Mesothelial cell of epicardium (in vitro differentiated cells): ENCODE results near the gene KIAA1549. TPM values are rescaled to one million over a fixed set of nuclear protein-coding genes. Genes with fewer than 3 reads are reported as not detected.
"Not testable (repeated sequence)": the region's sequence is repeated elsewhere in the genome, so short reads cannot be mapped to it uniquely, and the experiment has no call there.

Source experiments
- DNase-seq, 2 experiments: peaks; one replicate each; pipeline ENCODE4 v3.0.0; 2021; ENCODE audit warnings: low spot score in 2 of 2; ENCODE audit not compliant: unreplicated experiment in 2 of 2
- H3K27ac Mint-ChIP-seq: 2 replicates; pipeline ENCODE4 v1.8.0; 2021; ENCODE audit warnings: mixed read lengths
- H3K27me3 Mint-ChIP-seq: 2 replicates; pipeline ENCODE4 v1.8.0; 2021; ENCODE audit warnings: low read depth, mixed read lengths
- H3K36me3 Mint-ChIP-seq: 2 replicates; pipeline ENCODE4 v1.8.0; 2021; ENCODE audit warnings: mixed read lengths
- H3K4me1 Mint-ChIP-seq: 2 replicates; pipeline ENCODE4 v1.8.0; 2021; ENCODE audit warnings: mixed read lengths
- H3K4me3 Mint-ChIP-seq: 2 replicates; pipeline ENCODE4 v1.8.0; 2021; ENCODE audit warnings: mild to moderate bottlenecking, moderate library complexity, mixed read lengths
- H3K9me3 Mint-ChIP-seq: 2 replicates; pipeline ENCODE4 v1.8.0; 2021; ENCODE audit warnings: mixed read lengths
- total RNA-seq: library from RNA; stranded (reverse); gene quantifications from 3 replicates; pipeline ENCODE4 v1.2.1, GENCODE V29; 2021
- TF ChIP-seq, protein P1 (sequence below): fragments of 200-600 bp; sonication (generic); IDR thresholded peaks from one replicate; pipeline ENCODE4 v1.5.0; 2021; ENCODE audit warnings: antibody characterized with exemption; ENCODE audit not compliant: unreplicated experiment

The KIAA1549 gene
- total RNA-seq, 1 donor from 2014 or later = 34.8 TPM

DNA sequence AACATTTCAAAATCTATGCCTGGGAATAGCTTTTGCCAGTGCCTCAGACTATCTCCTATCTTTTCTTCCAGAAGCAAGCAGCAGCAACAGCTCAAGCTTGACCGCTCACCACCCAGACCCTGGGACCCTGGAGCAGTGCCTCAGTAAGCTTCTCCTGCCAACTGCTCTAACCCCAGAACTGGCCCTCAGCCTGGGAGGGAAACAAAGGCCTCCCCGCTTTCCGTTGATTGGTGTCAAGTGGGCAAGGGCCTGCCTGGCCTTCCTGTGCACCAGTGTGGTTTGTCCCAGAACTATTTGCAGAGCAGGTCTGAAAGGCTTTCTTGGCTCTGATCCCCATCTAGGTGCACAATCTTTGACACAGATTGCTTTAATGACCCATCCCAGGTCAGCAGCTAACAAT lies 179.9 kb downstream of the KIAA1549 start:
- DNase-seq = no peak
- Mint-ChIP-seq H3K27me3 (peaks cover 27% of the 10 kb centered on the region), H3K27ac (no peak overlapping the region), H3K9me3 (no peaks in the 10 kb centered on the region), H3K4me3 (no peak overlapping the region), H3K36me3 (no peaks in the 10 kb centered on the region), H3K4me1 (peaks cover 12% of the 10 kb centered on the region)
- TF ChIP-seq, protein P1, sequence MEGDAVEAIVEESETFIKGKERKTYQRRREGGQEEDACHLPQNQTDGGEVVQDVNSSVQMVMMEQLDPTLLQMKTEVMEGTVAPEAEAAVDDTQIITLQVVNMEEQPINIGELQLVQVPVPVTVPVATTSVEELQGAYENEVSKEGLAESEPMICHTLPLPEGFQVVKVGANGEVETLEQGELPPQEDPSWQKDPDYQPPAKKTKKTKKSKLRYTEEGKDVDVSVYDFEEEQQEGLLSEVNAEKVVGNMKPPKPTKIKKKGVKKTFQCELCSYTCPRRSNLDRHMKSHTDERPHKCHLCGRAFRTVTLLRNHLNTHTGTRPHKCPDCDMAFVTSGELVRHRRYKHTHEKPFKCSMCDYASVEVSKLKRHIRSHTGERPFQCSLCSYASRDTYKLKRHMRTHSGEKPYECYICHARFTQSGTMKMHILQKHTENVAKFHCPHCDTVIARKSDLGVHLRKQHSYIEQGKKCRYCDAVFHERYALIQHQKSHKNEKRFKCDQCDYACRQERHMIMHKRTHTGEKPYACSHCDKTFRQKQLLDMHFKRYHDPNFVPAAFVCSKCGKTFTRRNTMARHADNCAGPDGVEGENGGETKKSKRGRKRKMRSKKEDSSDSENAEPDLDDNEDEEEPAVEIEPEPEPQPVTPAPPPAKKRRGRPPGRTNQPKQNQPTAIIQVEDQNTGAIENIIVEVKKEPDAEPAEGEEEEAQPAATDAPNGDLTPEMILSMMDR = no peak

DNA sequence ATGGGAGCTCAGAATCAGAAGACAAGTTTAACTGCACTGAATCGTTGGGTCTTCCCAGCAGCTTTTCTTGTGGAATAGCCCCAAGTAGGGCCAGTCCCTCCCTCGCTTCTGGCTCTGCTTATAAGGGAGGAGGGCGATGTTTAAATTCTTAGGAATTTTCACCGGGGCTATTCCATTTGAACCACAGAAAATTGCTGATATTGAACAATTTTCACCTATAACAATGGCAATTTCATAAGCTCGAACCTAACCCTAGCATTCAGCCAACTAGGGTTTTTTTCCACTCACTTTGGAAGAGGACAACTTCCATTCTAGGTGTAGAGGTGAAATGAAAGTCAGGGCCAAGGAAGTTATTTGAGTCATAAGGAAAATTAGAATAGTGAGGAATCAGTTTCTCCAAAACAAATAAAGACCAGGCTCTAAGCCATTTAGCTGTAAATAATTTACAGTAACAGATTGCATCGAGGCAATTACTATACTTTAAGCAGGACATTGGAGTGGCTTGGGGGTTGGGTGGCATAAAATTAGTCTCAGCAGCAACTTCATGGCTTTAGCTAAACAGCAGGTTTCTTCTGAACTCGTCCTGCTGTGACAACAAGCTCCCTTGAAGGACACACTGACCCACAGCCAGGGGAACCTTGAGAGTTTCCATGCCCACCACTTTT lies 181.7 kb downstream of the KIAA1549 start:
- TF ChIP-seq, protein P1 = no peak
- Mint-ChIP-seq H3K9me3 (no peaks in the 10 kb centered on the region), H3K4me3 (no peak overlapping the region), H3K36me3 (no peaks in the 10 kb centered on the region), H3K4me1 (peaks cover 12% of the 10 kb centered on the region), H3K27me3 (peaks cover 26% of the 10 kb centered on the region), H3K27ac (no peak overlapping the region)
- no peak for DNase-seq

DNA sequence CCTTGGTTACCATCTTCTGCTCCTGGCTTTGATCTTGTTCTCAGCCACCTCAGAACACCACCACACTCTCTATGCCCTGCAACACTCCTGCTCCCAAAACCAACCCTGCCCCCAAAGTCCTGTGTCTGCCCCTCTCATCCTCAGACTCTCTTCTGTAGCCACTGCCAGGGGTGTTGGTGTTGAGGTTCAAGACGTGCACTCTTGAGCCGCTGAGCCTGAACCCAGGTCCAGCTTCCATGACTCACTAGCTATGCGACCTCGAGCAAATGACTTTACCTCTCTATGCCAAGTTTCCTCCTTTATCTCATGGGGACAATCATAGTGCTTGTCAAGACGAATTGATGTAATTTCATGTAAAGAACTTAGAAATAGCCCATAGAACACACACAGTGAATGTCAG lies 182.4 kb downstream of the KIAA1549 start:
- no peak overlapping the region for H3K4me3 Mint-ChIP-seq
- no peak overlapping the region for H3K27ac Mint-ChIP-seq
- TF ChIP-seq, protein P1 = no peak

DNA sequence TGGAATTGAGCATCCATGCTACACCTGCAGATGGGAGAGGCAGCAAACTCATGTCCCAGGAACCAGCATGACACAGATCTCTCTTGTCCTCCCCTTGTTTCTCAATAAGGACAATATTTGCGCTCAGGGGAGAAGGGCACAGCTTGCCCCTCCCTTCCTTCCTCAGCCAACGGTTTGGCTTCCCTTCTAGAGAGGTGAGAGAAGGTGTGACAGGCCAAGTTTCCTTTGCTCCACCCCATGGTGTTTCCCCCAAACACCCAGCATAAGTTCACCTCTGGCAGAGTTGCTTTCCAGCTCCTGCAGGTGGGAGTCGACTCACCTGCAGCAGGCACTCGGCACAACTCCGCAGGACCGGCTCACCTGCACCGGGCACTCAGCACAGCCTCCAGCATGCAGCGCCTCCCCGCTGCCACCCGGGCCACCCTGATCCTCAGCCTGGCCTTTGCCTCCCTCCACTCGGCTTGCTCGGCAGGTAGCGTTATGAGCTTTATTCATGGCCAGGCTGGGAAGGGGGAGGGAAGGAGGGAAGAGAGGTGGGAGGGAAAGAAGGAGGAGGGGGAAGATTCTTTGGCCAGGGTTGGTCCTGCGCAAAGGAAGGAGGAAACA lies 183.4 kb downstream of the KIAA1549 start, which contains the start of the genes ATP6V0A4 and TMEM213:
Gene ATP6V0A4, minus strand, starts transcription at position 482 of the 606 bp plus-strand sequence. CDS start 26,949 bp downstream, outside the sequence.
Gene TMEM213, plus strand, starts transcription at position 280 of the 606 bp plus-strand sequence. Its CDS starts 111 bp downstream, at position 391.
- Mint-ChIP-seq H3K4me1 (peaks cover 12% of the 10 kb centered on the region), H3K27me3 (peaks cover 20% of the 10 kb centered on the region), H3K4me3 (peak within 1 kb of the TSS; percentile 49), H3K27ac (no peak within 1 kb of the TSS), H3K36me3 (no peaks in the 10 kb centered on the region), H3K9me3 (no peaks in the 10 kb centered on the region)
- TF ChIP-seq, protein P1 = no peak
- DNase-seq = peak in 1 of 2 experiments; percentile 43

More for the DNA sequence above, 182.4 kb downstream of the KIAA1549 start:
- no peak for DNase-seq
- H3K36me3 Mint-ChIP-seq = no peaks in the 10 kb centered on the region
- no peaks in the 10 kb centered on the region for H3K9me3 Mint-ChIP-seq
- peaks cover 20% of the 10 kb centered on the region for H3K27me3 Mint-ChIP-seq
- H3K4me1 Mint-ChIP-seq = peaks cover 12% of the 10 kb centered on the region

DNA sequence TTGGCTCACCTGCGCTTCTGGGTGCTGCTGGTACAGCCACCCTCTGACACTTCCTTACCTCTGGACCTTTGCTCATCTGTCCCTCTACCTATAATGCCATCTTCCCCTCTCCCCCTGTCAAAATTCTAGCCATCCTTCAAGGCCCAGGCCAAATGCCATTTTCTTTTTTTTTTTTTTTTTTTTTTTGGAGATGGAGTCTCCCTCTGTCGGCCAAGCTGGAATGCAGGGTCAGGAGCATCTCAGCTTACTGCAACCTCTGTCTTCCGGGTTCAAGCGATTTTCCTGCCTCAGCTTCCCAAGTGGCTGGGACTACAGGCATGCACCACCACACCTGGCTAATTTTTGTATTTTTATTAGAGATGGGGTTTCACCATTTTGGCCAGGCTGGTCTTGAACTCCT lies 184.1 kb downstream of the KIAA1549 start:
- H3K4me3 Mint-ChIP-seq, H3K9me3 Mint-ChIP-seq, H3K36me3 Mint-ChIP-seq, H3K27ac Mint-ChIP-seq, DNase-seq: not testable (repeated sequence)
- Mint-ChIP-seq H3K27me3 (peaks cover 20% of the 10 kb centered on the region), H3K4me1 (peaks cover 12% of the 10 kb centered on the region)

DNA sequence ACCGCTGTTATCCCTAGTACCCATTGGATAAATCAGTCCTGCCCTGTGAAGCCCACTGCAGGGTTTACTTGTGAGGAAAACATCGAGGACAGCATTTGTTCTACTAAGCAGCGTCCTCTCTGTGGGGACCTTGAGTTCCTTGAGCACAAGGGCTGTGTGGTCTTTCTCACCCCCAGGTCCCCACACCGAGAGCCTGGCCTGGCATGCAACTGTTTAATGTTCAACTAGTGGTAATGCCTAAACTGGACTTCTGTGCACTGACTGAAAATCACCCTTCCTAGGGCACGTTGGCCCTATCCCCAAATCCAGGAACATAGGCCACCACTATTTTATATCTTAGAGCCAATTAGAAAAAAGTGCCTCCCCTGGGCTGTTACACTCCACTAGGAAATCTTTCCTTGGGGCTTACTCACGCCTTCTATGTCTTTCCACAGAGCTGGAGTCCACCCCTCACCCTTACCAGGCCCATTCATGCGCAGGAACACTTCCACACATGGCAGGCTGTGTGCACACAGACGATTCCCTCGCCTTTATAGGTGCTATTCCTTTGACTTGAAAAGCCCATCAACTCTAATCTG lies 185.1 kb downstream of the KIAA1549 start:
- H3K36me3 Mint-ChIP-seq = no peaks in the 10 kb centered on the region
- peaks cover 12% of the 10 kb centered on the region for H3K4me1 Mint-ChIP-seq
- no peak for DNase-seq
- H3K4me3 Mint-ChIP-seq = no peak overlapping the region
- peaks cover 20% of the 10 kb centered on the region for H3K27me3 Mint-ChIP-seq
- H3K9me3 Mint-ChIP-seq = peaks cover 5% of the 10 kb centered on the region
- TF ChIP-seq, protein P1 = no peak
- H3K27ac Mint-ChIP-seq = no peak overlapping the region
